Activated T-cell treated with anti-CD3 and anti-CD28 coated beads for 4 hours (primary cell): ENCODE data around the gene YPEL2.
"Not testable (repeated sequence)": the region's sequence is repeated elsewhere in the genome, so short reads cannot be mapped to it uniquely, and the experiment has no call there.

Experiments
- DNase-seq: peaks from one replicate; pipeline ENCODE4 v3.0.0-alpha.2; 2020

YPEL2 gene

GRCh38 chr17:59409336-59410048 lies 78.0 kb downstream of the YPEL2 start:
- no peak for DNase-seq

- DNase-seq = no peak
These were observed 78.6 kb downstream of the YPEL2 start for GRCh38 chr17:59410049-59410437.

GRCh38 chr17:59412431-59412830 lies 81.0 kb downstream of the YPEL2 start:
- DNase-seq = not testable (repeated sequence)

- DNase-seq = no peak
These were observed 81.7 kb downstream of the YPEL2 start for GRCh38 chr17:59413014-59413766.

- no peak for DNase-seq
These were observed 83.9 kb downstream of the YPEL2 start for GRCh38 chr17:59415397-59415796.

- no peak for DNase-seq
These were observed 84.7 kb downstream of the YPEL2 start for GRCh38 chr17:59416184-59416583.

- DNase-seq = no peak
These were observed 86.0 kb downstream of the YPEL2 start for GRCh38 chr17:59417452-59417851.

- DNase-seq = no peak
These were observed 87.3 kb downstream of the YPEL2 start for GRCh38 chr17:59418732-59419166.

- no peak for DNase-seq
These were observed 89.4 kb downstream of the YPEL2 start for GRCh38 chr17:59420901-59421300.

- DNase-seq = no peak
These were observed 90.3 kb downstream of the YPEL2 start for GRCh38 chr17:59421722-59422121.

- no peak for DNase-seq
These were observed 91.8 kb downstream of the YPEL2 start for GRCh38 chr17:59423137-59423724.

GRCh38 chr17:59423903-59424302 lies 92.4 kb downstream of the YPEL2 start:
- DNase-seq = no peak

GRCh38 chr17:59424331-59424730 lies 92.9 kb downstream of the YPEL2 start:
- DNase-seq = no peak

GRCh38 chr17:59425085-59425931 lies 93.9 kb downstream of the YPEL2 start:
- no peak for DNase-seq

GRCh38 chr17:59426031-59426430 lies 94.6 kb downstream of the YPEL2 start:
- no peak for DNase-seq

- no peak for DNase-seq
These were observed 96.0 kb downstream of the YPEL2 start for GRCh38 chr17:59427425-59427921.

- no peak for DNase-seq
These were observed 96.5 kb downstream of the YPEL2 start for GRCh38 chr17:59427996-59428395.

GRCh38 chr17:59428916-59429485 lies 97.5 kb downstream of the YPEL2 start:
- no peak for DNase-seq

GRCh38 chr17:59431601-59432000 lies 100.1 kb downstream of the YPEL2 start:
- no peak for DNase-seq

GRCh38 chr17:59432657-59433056 lies 101.2 kb downstream of the YPEL2 start:
- DNase-seq = no peak

- DNase-seq = no peak
These were observed 102.1 kb downstream of the YPEL2 start for GRCh38 chr17:59433586-59433985.

- no peak for DNase-seq
These were observed 103.0 kb downstream of the YPEL2 start for GRCh38 chr17:59434429-59434828.

GRCh38 chr17:59435238-59435637 lies 103.8 kb downstream of the YPEL2 start:
- no peak for DNase-seq
